HG03575 (cell line): Measurements from ENCODE around the gene SPIN1.

ENCODE experiments used
- ATAC-seq: cut with Tn5 transposase; IDR thresholded peaks from one replicate; pipeline ENCODE4 v1.9.1; 2021; ENCODE audit not compliant: unreplicated experiment, insufficient number of reproducible peaks, low FRiP score; ENCODE audit errors: extremely low read depth

The SPIN1 gene

GRCh38 chr9:88476491-88477271 is 88.4 kb downstream of the SPIN1 start:
- ATAC-seq: no peak

GRCh38 chr9:88477300-88477751 is 89.1 kb downstream of the SPIN1 start:
- ATAC-seq: no peak

- no peak for ATAC-seq
Measured at GRCh38 chr9:88478246-88478645, 90.0 kb downstream of the SPIN1 start.

GRCh38 chr9:88481933-88482332 is 93.7 kb downstream of the SPIN1 start:
- ATAC-seq: no peak

- no peak for ATAC-seq
Measured at GRCh38 chr9:88488166-88488565, 99.9 kb downstream of the SPIN1 start.

- ATAC-seq: no peak
Measured at GRCh38 chr9:88494983-88495721, 106.9 kb downstream of the SPIN1 start.

GRCh38 chr9:88497224-88497623 is 109.0 kb downstream of the SPIN1 start:
- ATAC-seq: no peak

- ATAC-seq: no peak
Measured at GRCh38 chr9:88498880-88499279, 110.6 kb downstream of the SPIN1 start.

- no peak for ATAC-seq
Measured at GRCh38 chr9:88501086-88501485, 112.8 kb downstream of the SPIN1 start.

GRCh38 chr9:88502552-88503034 is 114.3 kb downstream of the SPIN1 start:
- no peak for ATAC-seq

GRCh38 chr9:88503081-88503844 is 115.0 kb downstream of the SPIN1 start:
- no peak for ATAC-seq

GRCh38 chr9:88503845-88504764 is 115.9 kb downstream of the SPIN1 start:
- ATAC-seq: no peak

GRCh38 chr9:88508326-88508725 is 120.1 kb downstream of the SPIN1 start:
- ATAC-seq: no peak

GRCh38 chr9:88511906-88512305 is 123.7 kb downstream of the SPIN1 start:
- ATAC-seq: no peak

GRCh38 chr9:88514247-88514646 is 126.0 kb downstream of the SPIN1 start:
- ATAC-seq: no peak

GRCh38 chr9:88521308-88521707 is 133.1 kb downstream of the SPIN1 start:
- ATAC-seq: no peak

GRCh38 chr9:88522360-88522759 is 134.1 kb downstream of the SPIN1 start:
- no peak for ATAC-seq

- no peak for ATAC-seq
Measured at GRCh38 chr9:88523056-88523455, 134.8 kb downstream of the SPIN1 start.
